Coronary artery (tissue), 2 donors: ENCODE measurements around the gene TEX11.
"Not testable (repeated sequence)": the region's sequence is repeated elsewhere in the genome, so short reads cannot be mapped to it uniquely, and the experiment has no call there.

Experiments used
- DNase-seq: peaks from one replicate; pipeline ENCODE4 v3.0.0-alpha.2; 2017; ENCODE audit warnings: low spot score
- H3K27ac ChIP-seq, 2 donors: fragments of 200-600 bp; sonication (generic); one replicate each; pipeline ENCODE4 v1.5.1; 2016 to 2019
- H3K4me3 ChIP-seq: fragments of 200-600 bp; sonication (generic); 2 replicates; pipeline ENCODE4 v1.5.1; 2016; ENCODE audit warnings: mild to moderate bottlenecking, moderate library complexity
- TF ChIP-seq, protein P1 (sequence below): fragments of 200-600 bp; sonication (generic); IDR thresholded peaks from one replicate; pipeline ENCODE4 v1.5.1; 2019; ENCODE audit warnings: antibody characterized with exemption

TEX11 gene

GRCh38 chrX:70672326-70672725, 236.2 kb downstream of the TEX11 start:
- no peak overlapping the region for H3K27ac ChIP-seq
- H3K4me3 ChIP-seq, result no peak overlapping the region
- DNase-seq, result no peak
- TF ChIP-seq, protein P1, sequence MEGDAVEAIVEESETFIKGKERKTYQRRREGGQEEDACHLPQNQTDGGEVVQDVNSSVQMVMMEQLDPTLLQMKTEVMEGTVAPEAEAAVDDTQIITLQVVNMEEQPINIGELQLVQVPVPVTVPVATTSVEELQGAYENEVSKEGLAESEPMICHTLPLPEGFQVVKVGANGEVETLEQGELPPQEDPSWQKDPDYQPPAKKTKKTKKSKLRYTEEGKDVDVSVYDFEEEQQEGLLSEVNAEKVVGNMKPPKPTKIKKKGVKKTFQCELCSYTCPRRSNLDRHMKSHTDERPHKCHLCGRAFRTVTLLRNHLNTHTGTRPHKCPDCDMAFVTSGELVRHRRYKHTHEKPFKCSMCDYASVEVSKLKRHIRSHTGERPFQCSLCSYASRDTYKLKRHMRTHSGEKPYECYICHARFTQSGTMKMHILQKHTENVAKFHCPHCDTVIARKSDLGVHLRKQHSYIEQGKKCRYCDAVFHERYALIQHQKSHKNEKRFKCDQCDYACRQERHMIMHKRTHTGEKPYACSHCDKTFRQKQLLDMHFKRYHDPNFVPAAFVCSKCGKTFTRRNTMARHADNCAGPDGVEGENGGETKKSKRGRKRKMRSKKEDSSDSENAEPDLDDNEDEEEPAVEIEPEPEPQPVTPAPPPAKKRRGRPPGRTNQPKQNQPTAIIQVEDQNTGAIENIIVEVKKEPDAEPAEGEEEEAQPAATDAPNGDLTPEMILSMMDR, result no peak

DNA sequence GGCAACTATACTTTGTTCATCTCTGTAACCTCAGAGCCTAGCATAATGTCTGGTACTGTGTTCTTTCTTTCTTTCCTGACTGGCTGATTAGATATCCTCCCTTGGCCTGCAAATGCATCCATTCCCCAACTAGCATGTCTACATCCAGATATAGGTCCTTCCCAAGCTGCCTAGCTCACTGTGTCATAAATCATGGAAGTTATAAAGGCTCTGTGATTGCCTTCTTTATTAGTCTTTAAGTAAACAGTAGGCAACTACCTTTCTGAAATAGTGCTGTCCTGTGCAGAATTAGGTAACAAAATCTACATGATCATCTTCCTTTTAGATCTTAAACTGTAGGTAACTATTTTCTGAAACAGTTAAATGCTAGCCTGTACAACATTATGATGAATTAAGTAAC, 239.4 kb downstream of the TEX11 start:
- Histone ChIP-seq H3K27ac (no peak overlapping the region), H3K4me3 (no peak overlapping the region)
- no peak for DNase-seq
- TF ChIP-seq, protein P1, result no peak

DNA sequence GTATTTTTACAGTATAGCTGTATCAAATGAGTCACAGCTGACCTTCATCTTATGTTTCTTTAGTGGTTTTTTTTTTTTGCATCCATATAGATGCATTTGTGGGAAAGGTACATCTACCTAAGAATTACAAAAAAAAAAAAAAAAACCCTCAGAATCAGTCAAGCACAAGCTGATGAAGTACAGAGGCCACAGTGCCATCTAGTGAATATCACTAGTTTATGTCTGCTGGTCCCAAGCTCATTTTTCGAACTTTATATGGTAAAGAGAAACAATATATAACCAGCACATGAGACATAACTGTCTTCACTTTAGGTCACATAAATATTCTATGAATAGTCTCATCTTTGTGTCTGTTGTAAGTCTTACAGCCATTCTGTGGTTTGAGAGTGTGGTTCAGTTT, 243.8 kb downstream of the TEX11 start:
- H3K27ac ChIP-seq, result no peak overlapping the region
- no peak overlapping the region for H3K4me3 ChIP-seq
- TF ChIP-seq, protein P1, result no peak
- DNase-seq, result no peak

- not testable (repeated sequence) for DNase-seq, H3K27ac ChIP-seq, H3K4me3 ChIP-seq
These were observed 247.4 kb downstream of the TEX11 start for GRCh38 chrX:70661124-70661523.

DNA sequence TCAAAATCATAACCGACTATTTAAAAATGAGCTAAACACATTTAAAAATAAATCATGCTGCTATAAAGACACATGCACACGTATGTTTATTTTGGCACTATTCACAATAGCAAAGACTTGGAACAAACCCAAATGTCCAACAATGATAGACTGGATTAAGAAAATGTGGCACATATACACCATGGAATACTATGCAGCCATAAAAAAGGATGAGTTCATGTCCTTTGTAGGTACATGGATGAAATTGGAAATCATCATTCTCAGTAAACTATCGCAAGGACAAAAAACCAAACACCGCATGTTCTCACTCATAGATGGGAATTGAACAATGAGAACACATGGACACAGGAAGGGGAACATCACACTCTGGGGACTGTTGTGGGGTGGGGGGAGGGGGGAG, 251.0 kb downstream of the TEX11 start:
- not testable (repeated sequence) for H3K4me3 ChIP-seq, H3K27ac ChIP-seq, DNase-seq

DNA sequence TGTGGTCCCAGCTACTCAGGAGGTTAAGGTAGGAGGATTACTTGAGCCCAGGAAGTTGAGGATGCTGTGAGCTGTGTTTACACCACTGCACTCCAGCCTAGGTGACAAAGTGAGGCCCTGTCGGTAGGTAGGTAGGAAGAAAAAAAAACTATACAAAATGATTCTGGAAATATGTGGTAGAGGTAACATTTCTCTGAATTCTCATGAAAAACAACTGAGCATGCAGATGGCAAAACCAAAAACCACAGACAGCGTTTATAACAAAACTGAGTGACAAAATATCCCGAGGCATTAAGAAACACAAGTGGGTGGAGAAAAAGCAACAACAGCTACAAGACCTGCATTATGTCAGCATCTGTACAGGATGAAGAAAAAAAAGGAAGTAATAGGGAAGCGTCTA, 252.2 kb downstream of the TEX11 start:
- no peak overlapping the region for H3K27ac ChIP-seq
- TF ChIP-seq, protein P1, result no peak
- no peak for DNase-seq
- no peak overlapping the region for H3K4me3 ChIP-seq

DNA sequence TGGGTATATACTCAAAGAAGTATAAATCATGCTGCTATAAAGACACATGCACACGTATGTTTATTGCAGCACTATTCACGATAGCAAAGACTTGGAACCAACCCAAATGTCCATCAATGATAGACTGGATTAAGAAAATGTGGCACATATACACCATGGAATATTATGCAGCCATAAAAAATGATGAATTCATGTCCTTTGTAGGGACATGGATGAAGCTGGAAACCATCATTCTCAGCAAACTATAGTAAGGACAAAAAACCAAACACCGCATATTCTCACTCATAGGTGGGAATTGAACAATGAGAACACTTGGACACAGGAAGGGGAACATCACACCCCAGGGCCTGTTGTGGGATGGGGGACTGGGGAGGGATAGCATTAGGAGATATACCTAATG, 260.6 kb downstream of the TEX11 start:
- not testable (repeated sequence) for H3K4me3 ChIP-seq, DNase-seq, H3K27ac ChIP-seq

- no peak for DNase-seq
- no peak overlapping the region for H3K4me3 ChIP-seq
- H3K27ac ChIP-seq, result no peak overlapping the region
- TF ChIP-seq, protein P1, result no peak
These were observed 272.3 kb downstream of the TEX11 start for GRCh38 chrX:70636218-70636617.

DNA sequence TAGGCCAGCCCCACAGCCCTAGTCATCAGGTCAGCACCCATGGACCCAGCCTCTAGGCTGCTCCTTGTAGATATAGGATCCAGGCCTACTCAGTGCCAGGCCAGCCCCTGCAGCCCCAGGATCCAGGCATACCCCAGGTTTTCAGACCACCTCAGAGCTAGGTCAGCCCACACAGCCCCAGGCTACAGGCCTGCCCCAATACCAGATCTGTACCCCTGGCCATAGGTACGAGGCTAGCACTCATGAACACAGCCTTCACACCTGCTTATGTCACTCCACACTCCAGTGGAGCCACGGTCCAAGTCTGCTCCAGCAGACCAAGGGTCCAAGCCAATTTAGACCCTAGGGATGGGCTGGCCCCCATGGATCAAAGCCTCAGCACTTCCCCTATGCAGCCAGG, 272.8 kb downstream of the TEX11 start:
- H3K27ac ChIP-seq, result no peak overlapping the region
- DNase-seq, result no peak
- TF ChIP-seq, protein P1, result no peak
- H3K4me3 ChIP-seq, result no peak overlapping the region
